Endothelial cell of umbilical vein (primary cell): Measurements from ENCODE around the gene PLEKHA8. TPM values are rescaled to one million over a fixed set of nuclear protein-coding genes. Genes with fewer than 3 reads are reported as not detected.

ENCODE experiments used
- BruUV-seq: library from RNA; stranded (reverse); fragments of 400-500 nt; replicated peaks from 2 replicates; lab custom pipeline; 2021; lab: Mats Ljungman, UMichigan
- CTCF ChIA-PET: fragments of 300-600, 350-600 bp; sonication (Branson Sonifier 250); formaldehyde crosslinking; loops from one replicate; lab custom pipeline; 2021; ENCODE audit warnings: antibody characterized with exemption, inconsistent platforms; lab: Charles Lee
- POLR2A ChIA-PET: fragments of 300-600, 350-600 bp; sonication (Branson Sonifier 250); formaldehyde crosslinking; loops from one replicate; lab custom pipeline; 2021; ENCODE audit warnings: antibody characterized with exemption, inconsistent platforms; lab: Charles Lee
- DNase-seq: peaks from one replicate; pipeline ENCODE4 v3.0.0-alpha.2; 2011; ENCODE audit warnings: low read depth, low spot score
- FAIRE-seq: peaks from 2 replicates; lab custom pipeline; 2011; peaks lifted over from hg19 to GRCh38; lab: Jason Lieb, UNC
- H2AFZ ChIP-seq: 2 replicates; pipeline ENCODE4 v1.6.0; 2012; ENCODE audit warnings: low read depth, low read length, control low read depth, inconsistent platforms
- H3K27ac ChIP-seq: 2 replicates; pipeline ENCODE4 v1.5.1; 2011; ENCODE audit warnings: low read depth, mild to moderate bottlenecking, control low read depth, low read length, moderate library complexity; ENCODE audit not compliant: insufficient read depth
- H3K27me3 ChIP-seq, 2 experiments: 2 replicates each; pipeline versions ENCODE4 v1.6.0 to v1.6.1; 2011; ENCODE audit warnings: low read length in 2 of 2, mixed read lengths in 1 of 2; ENCODE audit not compliant: control insufficient read depth in 2 of 2, insufficient read depth in 2 of 2
- H3K36me3 ChIP-seq, 2 experiments: 2 replicates in 1 of 2; 3 replicates in 1 of 2; pipeline ENCODE4 v1.5.1; 2011; ENCODE audit warnings: low read length in 2 of 2, mild to moderate bottlenecking in 1 of 2, moderate library complexity in 1 of 2; ENCODE audit not compliant: control insufficient read depth in 2 of 2, insufficient read depth in 2 of 2; ENCODE audit errors: extremely low read depth in 1 of 2
- H3K4me1 ChIP-seq: 3 replicates; pipeline ENCODE4 v1.5.1; 2011; ENCODE audit warnings: mild to moderate bottlenecking, low read length; ENCODE audit not compliant: control insufficient read depth, insufficient read depth; ENCODE audit errors: extremely low read depth
- H3K4me2 ChIP-seq: 2 replicates; pipeline ENCODE4 v1.6.1; 2011; ENCODE audit warnings: low read length, control low read depth, mixed read lengths; ENCODE audit not compliant: insufficient read depth
- H3K4me3 ChIP-seq, 3 experiments: fragments of 200-600 bp in 1 of 3; sonication (generic), shearing (Covaris generic) in 1 of 3; replicated peaks in 1 of 3; 2 replicates each; pipeline ENCODE4 v1.5.1; 2011 to 2016; ENCODE audit warnings: control low read depth in 3 of 3, low read length in 3 of 3, mild to moderate bottlenecking in 2 of 3, inconsistent platforms in 1 of 3, low read depth in 1 of 3, moderate library complexity in 1 of 3; ENCODE audit not compliant: insufficient read depth in 1 of 3
- H3K79me2 ChIP-seq: 2 replicates; pipeline ENCODE4 v1.6.0; 2012; ENCODE audit warnings: low read length, inconsistent platforms; ENCODE audit not compliant: control insufficient read depth, insufficient read depth
- H3K9ac ChIP-seq: replicated peaks from 2 replicates; pipeline ENCODE3; 2011; ENCODE audit warnings: low read length, control low read depth; ENCODE audit not compliant: insufficient read depth; ENCODE audit errors: extremely low read depth
- H3K9me1 ChIP-seq: replicated peaks from 3 replicates; pipeline ENCODE4 v1.6.0; 2011; ENCODE audit warnings: mild to moderate bottlenecking, low read length; ENCODE audit not compliant: control insufficient read depth, insufficient read depth; ENCODE audit errors: extremely low read depth
- H3K9me3 ChIP-seq: replicated peaks from 2 replicates; pipeline ENCODE4 v1.5.1; 2012; ENCODE audit warnings: low read length, inconsistent platforms; ENCODE audit not compliant: control insufficient read depth, insufficient read depth
- H4K20me1 ChIP-seq: replicated peaks from 2 replicates; pipeline ENCODE3; 2011; ENCODE audit warnings: mild to moderate bottlenecking, low read length; ENCODE audit not compliant: control insufficient read depth, insufficient read depth; ENCODE audit errors: extremely low read depth
- CTCF ChIP-seq, 2 donors: IDR thresholded peaks; 1 replicate in 1 of 2; 2 replicates in 1 of 2; pipeline ENCODE4 v1.5.1; 2011; ENCODE audit warnings: low read length in 2 of 2, mild to moderate bottlenecking in 2 of 2, moderate library complexity in 2 of 2, control low read depth in 1 of 2, inconsistent platforms in 1 of 2, low read depth in 1 of 2; ENCODE audit not compliant: insufficient read depth in 1 of 2; ENCODE audit errors: extremely low read depth in 1 of 2
- EZH2 ChIP-seq: IDR thresholded peaks from 2 replicates; pipeline ENCODE4 v1.6.1; 2012; ENCODE audit warnings: borderline replicate concordance, low read depth, mild to moderate bottlenecking, moderate library complexity, low read length, inconsistent platforms; ENCODE audit not compliant: severe bottlenecking
- FOS ChIP-seq: IDR thresholded peaks from 2 replicates; pipeline ENCODE4 v1.6.1; 2011; ENCODE audit warnings: mild to moderate bottlenecking, low read length, moderate library complexity, borderline replicate concordance; ENCODE audit not compliant: insufficient read depth
- GATA2 ChIP-seq: IDR thresholded peaks from 2 replicates; pipeline ENCODE4 v1.7.0; 2011; ENCODE audit warnings: low read depth, mild to moderate bottlenecking, moderate library complexity, mixed read lengths, low read length; ENCODE audit not compliant: insufficient read length, insufficient read depth
- JUN ChIP-seq: IDR thresholded peaks from 2 replicates; pipeline ENCODE4 v1.6.1; 2011; ENCODE audit warnings: borderline replicate concordance, low read depth; ENCODE audit not compliant: insufficient read length, insufficient read depth
- MYC ChIP-seq: IDR thresholded peaks from one replicate; pipeline ENCODE4 v1.6.1; 2011; ENCODE audit warnings: mild to moderate bottlenecking, low read depth, low read length
- POLR2A ChIP-seq: IDR thresholded peaks from 2 replicates; pipeline ENCODE4 v1.6.1; 2012; ENCODE audit warnings: low read depth, mild to moderate bottlenecking, control low read depth, low read length
- POLR2AphosphoS5 ChIP-seq: IDR thresholded peaks from 2 replicates; pipeline ENCODE4 v1.6.1; 2012; ENCODE audit warnings: low read depth, mild to moderate bottlenecking, control low read depth, low read length, moderate library complexity; ENCODE audit not compliant: insufficient read depth
- dilution Hi-C: fragments of 300-500 bp; cut with MboI; formaldehyde crosslinking; loops from one replicate; pipeline ENCODE4 v1.15.0; 2019; ENCODE audit warnings: low sequenced_read_pairs; ENCODE audit not compliant: extremely low pct_ligation_motif_present
- intact Hi-C: fragments of 100-400 bp; cut with micrococcal nuclease; formaldehyde crosslinking; loops from one replicate; pipeline ENCODE4 v1.10.0; 2022
- polyA plus RNA-seq, 4 experiments: library from polyadenylated mRNA; depleted of rRNA in 3 of 4; stranded (reverse) in 3 of 4; unstranded in 1 of 4; fragments of >200 nt; gene quantifications; 2 replicates each; pipeline versions ENCODE4 v1.2.1 to v1.2.3, GENCODE V29; 2011 to 2012; ENCODE audit warnings: missing spikeins in 1 of 4
- total RNA-seq: library from RNA; stranded (reverse); gene quantifications from 2 replicates; pipeline ENCODE4 v1.2.3, GENCODE V29; 2021
- TF ChIP-seq, protein P1 (sequence below): IDR thresholded peaks from 2 replicates; pipeline ENCODE4 v1.6.1; 2011; ENCODE audit not compliant: insufficient read depth, insufficient read length

PLEKHA8 gene
- total and polyA plus RNA-seq, 2 donors (not counting 3 experiments of a cell fraction or from before 2014, with no cell fraction given) = 4.5 to 19.8 TPM

GRCh38 chr7:30001998-30002397 lies 26.2 kb upstream of the PLEKHA8 start:
- Histone ChIP-seq H3K9ac (no peak overlapping the region), H3K36me3 (no peaks in the 10 kb centered on the region), H3K4me2 (no peak overlapping the region), H3K27ac (no peak overlapping the region), H3K9me3 (no peaks in the 10 kb centered on the region), H4K20me1 (no peaks in the 10 kb centered on the region), H3K4me3 (no peak overlapping the region), H3K27me3 (no peaks in the 10 kb centered on the region), H2AFZ (no peak overlapping the region), H3K4me1 (no peaks in the 10 kb centered on the region), H3K79me2 (no peaks in the 10 kb centered on the region), H3K9me1 (no peaks in the 10 kb centered on the region)
- POLR2A ChIA-PET = no interaction called here
- CTCF ChIA-PET = interaction anchor here (0.8 kb wide), 1 partner anchor 13 kb away, joined by 4 read pairs; no protein-coding TSS in a partner anchor
- FAIRE-seq (no peak), DNase-seq (no peak)
- no TSS peak for BruUV-seq
- TF ChIP-seq POLR2AphosphoS5 (no peak), MYC (no peak), EZH2 (no peak), GATA2 (no peak), CTCF (IDR thresholded peaks at IDR 0.05; ENCODE audit: extremely low read depth in 1 of 2, insufficient read depth in 1 of 2, low read depth in 1 of 2, low read length in 2 of 2) (no peak), FOS (no peak), JUN (no peak), POLR2A (no peak)
- TF ChIP-seq, protein P1, sequence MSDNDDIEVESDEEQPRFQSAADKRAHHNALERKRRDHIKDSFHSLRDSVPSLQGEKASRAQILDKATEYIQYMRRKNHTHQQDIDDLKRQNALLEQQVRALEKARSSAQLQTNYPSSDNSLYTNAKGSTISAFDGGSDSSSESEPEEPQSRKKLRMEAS = no peak
- intact Hi-C loops (no loop called here), dilution Hi-C loops (no loop called here)
